Esophagus squamous epithelium (tissue), 5 donors: Measurements from ENCODE around the gene MEF2C. TPM values are rescaled to one million over a fixed set of nuclear protein-coding genes. Genes with fewer than 3 reads are reported as not detected.

Source experiments
- DNase-seq: peaks from one replicate; lab custom pipeline; 2025; lab: John Stamatoyannopoulos, UW
- H3K27ac ChIP-seq, 4 donors: fragments of 200-600 bp; sonication (generic); one replicate each; pipeline ENCODE4 v1.5.1; 2016 to 2019; ENCODE audit warnings: mild to moderate bottlenecking in 1 of 4
- H3K27me3 ChIP-seq, 4 donors: fragments of 200-600 bp; sonication (generic); 1 replicate in 3 of 4; 2 replicates in 1 of 4; pipeline versions ENCODE4 v1.5.1 to v1.6.0; 2017 to 2021; ENCODE audit warnings: antibody characterized with exemption in 1 of 4
- H3K36me3 ChIP-seq, 3 donors: fragments of 200-600 bp; sonication (generic); one replicate each; pipeline ENCODE4 v1.5.1; 2016 to 2019
- H3K4me1 ChIP-seq, 3 donors: fragments of 200-600 bp; sonication (generic); one replicate each; pipeline ENCODE4 v1.5.1; 2017 to 2019
- H3K4me3 ChIP-seq, 4 donors: fragments of 200-600 bp; sonication (generic); 1 replicate in 3 of 4; 2 replicates in 1 of 4; pipeline ENCODE4 v1.5.1; 2016 to 2019; ENCODE audit warnings: mild to moderate bottlenecking in 2 of 4, moderate library complexity in 1 of 4
- H3K9me3 ChIP-seq, 3 donors: fragments of 200-600 bp; sonication (generic); one replicate each; pipeline ENCODE4 v1.5.1; 2016 to 2019
- POLR2A ChIP-seq, 4 donors: fragments of 450-650 bp; IDR thresholded peaks; one replicate each; pipeline ENCODE4 v1.6.1; 2017; ENCODE audit warnings: antibody characterized with exemption in 4 of 4, mild to moderate bottlenecking in 4 of 4, moderate library complexity in 3 of 4
- WGBS, 2 donors: methylation state at CpG; one replicate each; pipeline ENCODE4 v1.1.5; 2018; 5-methylcytosine and 5-hydroxymethylcytosine counted together
- intact Hi-C: fragments of 100-400 bp; cut with DNase I; formaldehyde crosslinking; loops from one replicate; pipeline ENCODE4 v1.15.0; 2022
- total RNA-seq, 4 donors: library from RNA; depleted of rRNA; stranded (reverse); fragments of >200 nt; gene quantifications; one replicate each; pipeline ENCODE4 v1.1.0, GENCODE V29; 2016
- TF ChIP-seq, protein P1 (sequence below), 6 experiments: fragments of 450-650 bp in 4 of 6; fragments of 200-600 bp in 2 of 6; sonication (generic) in 2 of 6; IDR thresholded peaks; one replicate each; pipeline ENCODE4 v1.5.1; 2016 to 2019; ENCODE audit warnings: antibody characterized with exemption in 6 of 6, mild to moderate bottlenecking in 4 of 6, moderate library complexity in 4 of 6
- donor health status: DM: yes; HTN: yes; CAD: no.

Gene MEF2C
- total RNA-seq, 4 donors from 2014 or later: 3.1 to 17.5 (median 9.9) TPM

DNA sequence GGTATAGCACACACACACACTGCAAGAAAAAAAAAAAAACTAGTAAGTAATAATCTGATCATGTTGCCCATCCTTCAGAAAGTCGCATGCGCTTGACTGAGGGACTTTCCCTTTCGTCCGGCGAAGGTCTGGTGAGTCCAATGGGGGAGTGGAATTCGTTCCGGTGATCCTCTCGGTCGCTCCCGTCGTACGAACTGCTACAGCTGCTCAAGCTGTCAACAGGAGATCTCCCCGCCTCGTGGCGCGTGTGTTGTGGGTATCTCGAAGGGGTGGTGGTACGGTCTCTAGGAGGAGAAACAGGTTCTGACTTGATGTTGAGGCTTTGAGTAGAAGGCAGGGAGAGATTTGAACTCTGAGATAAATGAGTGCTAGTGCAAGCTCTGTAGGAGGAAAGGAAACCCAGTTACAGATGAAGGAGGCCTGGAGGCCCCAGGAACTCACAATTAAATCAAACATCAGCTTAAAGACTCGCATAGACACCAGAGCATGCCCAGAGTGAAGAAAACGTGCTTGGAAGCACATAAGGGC is 160.4 kb downstream of the MEF2C start:
- H3K4me1 ChIP-seq: no peaks in the 10 kb centered on the region
- 62 to 66% methylated on average over 18 to 19 of the region's 20 CpGs for WGBS, 2 donors
- H3K27ac ChIP-seq: no peak overlapping the region
- DNase-seq: no peak
- H3K36me3 ChIP-seq: peaks cover 0 to 21% (median 0%) of the 10 kb centered on the region in 3 donors
- no peaks in the 10 kb centered on the region for H3K27me3 ChIP-seq
- no peaks in the 10 kb centered on the region for H3K9me3 ChIP-seq
- no peak overlapping the region for H3K4me3 ChIP-seq
- no peak for TF ChIP-seq POLR2A (IDR thresholded peaks at IDR 0.05)
- TF ChIP-seq, protein P1, sequence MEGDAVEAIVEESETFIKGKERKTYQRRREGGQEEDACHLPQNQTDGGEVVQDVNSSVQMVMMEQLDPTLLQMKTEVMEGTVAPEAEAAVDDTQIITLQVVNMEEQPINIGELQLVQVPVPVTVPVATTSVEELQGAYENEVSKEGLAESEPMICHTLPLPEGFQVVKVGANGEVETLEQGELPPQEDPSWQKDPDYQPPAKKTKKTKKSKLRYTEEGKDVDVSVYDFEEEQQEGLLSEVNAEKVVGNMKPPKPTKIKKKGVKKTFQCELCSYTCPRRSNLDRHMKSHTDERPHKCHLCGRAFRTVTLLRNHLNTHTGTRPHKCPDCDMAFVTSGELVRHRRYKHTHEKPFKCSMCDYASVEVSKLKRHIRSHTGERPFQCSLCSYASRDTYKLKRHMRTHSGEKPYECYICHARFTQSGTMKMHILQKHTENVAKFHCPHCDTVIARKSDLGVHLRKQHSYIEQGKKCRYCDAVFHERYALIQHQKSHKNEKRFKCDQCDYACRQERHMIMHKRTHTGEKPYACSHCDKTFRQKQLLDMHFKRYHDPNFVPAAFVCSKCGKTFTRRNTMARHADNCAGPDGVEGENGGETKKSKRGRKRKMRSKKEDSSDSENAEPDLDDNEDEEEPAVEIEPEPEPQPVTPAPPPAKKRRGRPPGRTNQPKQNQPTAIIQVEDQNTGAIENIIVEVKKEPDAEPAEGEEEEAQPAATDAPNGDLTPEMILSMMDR (IDR thresholded peaks at IDR 0.05): no peak
- intact Hi-C loops: no loop called here

DNA sequence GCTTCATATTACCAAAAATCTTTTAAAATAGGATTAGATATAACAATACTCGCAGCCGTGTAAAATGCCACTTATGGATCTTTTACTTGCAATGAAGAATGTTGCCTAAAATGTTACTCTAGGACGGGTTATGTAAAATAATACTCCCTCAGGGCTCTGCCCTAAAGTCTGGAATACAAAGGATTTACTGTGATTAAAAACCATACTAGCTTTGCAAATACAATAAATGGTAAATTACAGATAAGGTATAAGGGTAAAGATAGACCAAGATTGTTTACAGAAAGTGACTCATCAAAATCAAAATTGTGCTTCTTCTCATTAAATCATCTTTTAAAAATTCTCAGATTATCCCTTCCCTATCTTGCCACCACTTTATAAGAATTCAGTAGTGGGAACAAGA is 163.6 kb downstream of the MEF2C start:
- no peak for DNase-seq
- Histone ChIP-seq H3K4me1 (no peaks in the 10 kb centered on the region), H3K36me3 (peaks cover 0 to 21% (median 0%) of the 10 kb centered on the region in 3 donors), H3K27ac (no peak overlapping the region), H3K4me3 (no peak overlapping the region), H3K9me3 (no peaks in the 10 kb centered on the region), H3K27me3 (no peaks in the 10 kb centered on the region)
- no peak for TF ChIP-seq POLR2A (IDR thresholded peaks at IDR 0.05)
- TF ChIP-seq, protein P1 (IDR thresholded peaks at IDR 0.05): no peak
- intact Hi-C loops: no loop called here
- 79 to 87% methylated on average over 3 of the region's 3 CpGs for WGBS, 2 donors

DNA sequence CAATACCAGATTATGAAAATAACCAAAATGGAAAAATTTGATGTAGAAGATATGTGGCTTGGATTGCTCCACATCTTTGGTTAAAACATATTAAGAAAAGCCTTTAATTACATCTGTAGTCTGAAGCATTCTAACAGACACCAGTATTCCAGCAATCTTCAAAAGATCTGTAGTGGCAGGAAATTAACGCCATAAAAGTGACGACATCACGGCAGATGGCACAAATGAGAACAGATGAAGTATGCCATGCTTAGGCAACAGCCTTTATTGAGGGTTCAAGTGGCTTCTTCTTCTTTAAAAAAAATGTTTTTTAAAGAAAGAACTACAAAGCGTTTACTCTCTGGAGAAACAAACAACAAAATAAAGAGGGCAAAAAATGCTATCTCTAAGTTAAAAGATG is 164.2 kb downstream of the MEF2C start:
- no peak for DNase-seq
- H3K36me3 ChIP-seq: peaks cover 0 to 21% (median 0%) of the 10 kb centered on the region in 3 donors
- no peaks in the 10 kb centered on the region for H3K4me1 ChIP-seq
- WGBS, 2 donors: 74 to 77% methylated on average over 4 of the region's 4 CpGs
- H3K9me3 ChIP-seq: no peaks in the 10 kb centered on the region
- H3K27me3 ChIP-seq: no peaks in the 10 kb centered on the region
- H3K4me3 ChIP-seq: no peak overlapping the region
- H3K27ac ChIP-seq: no peak overlapping the region
- intact Hi-C loops: no loop called here
- TF ChIP-seq POLR2A (IDR thresholded peaks at IDR 0.05): no peak
- TF ChIP-seq, protein P1 (IDR thresholded peaks at IDR 0.05): no peak

DNA sequence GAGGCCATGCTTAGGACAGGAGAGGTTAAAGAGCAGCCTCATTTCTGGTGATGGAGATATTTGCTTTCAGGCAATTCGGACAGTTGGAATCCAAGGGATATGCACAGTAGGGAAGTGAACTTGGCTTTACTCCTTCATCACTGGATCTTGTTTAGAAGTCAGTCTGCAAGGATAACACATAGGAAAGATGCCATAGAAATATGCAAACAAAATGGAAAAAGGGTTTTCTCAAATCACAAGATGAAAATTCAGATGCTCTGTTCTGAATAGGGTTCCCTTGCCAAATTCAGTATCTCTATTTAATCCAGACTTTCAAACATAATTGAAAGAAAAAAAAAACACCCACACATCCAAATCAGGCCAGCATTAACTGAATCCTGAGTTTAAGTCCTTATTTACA is 166.9 kb downstream of the MEF2C start:
- no peaks in the 10 kb centered on the region for H3K27me3 ChIP-seq
- intact Hi-C loops: no loop called here
- no peaks in the 10 kb centered on the region for H3K9me3 ChIP-seq
- H3K4me3 ChIP-seq: no peak overlapping the region
- TF ChIP-seq POLR2A (IDR thresholded peaks at IDR 0.05): no peak
- TF ChIP-seq, protein P1 (IDR thresholded peaks at IDR 0.05): no peak
- peaks cover 0 to 9% (median 0%) of the 10 kb centered on the region in 3 donors for H3K36me3 ChIP-seq
- 50 to 70% methylated on average over 1 of the region's 1 CpG for WGBS, 2 donors
- no peak for DNase-seq
- no peaks in the 10 kb centered on the region for H3K4me1 ChIP-seq
- no peak overlapping the region for H3K27ac ChIP-seq

DNA sequence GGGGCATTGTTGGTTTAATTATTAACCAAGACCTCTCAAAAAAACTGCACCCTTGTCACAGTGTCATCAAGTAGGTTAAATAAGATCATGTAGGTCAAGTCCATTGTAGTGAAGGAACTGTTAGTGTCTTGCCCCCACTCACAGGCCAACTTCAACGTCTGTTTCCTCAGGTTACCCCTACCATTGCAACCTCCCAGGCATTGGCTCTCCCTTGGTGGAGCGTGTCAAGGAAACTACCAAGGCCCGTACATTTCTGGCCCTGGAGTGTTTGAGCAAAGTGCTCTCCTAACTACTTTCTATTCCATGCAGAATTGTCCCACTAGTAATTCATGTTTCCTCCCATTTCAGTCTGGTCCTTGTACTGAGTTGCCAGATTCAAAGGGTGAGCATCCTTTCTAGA is 167.5 kb downstream of the MEF2C start:
- intact Hi-C loops: no loop called here
- Histone ChIP-seq H3K9me3 (no peaks in the 10 kb centered on the region), H3K36me3 (peaks cover 0 to 5% (median 0%) of the 10 kb centered on the region in 3 donors), H3K27me3 (no peaks in the 10 kb centered on the region), H3K4me3 (no peak overlapping the region), H3K4me1 (no peaks in the 10 kb centered on the region), H3K27ac (no peak overlapping the region)
- no peak for DNase-seq
- TF ChIP-seq, protein P1 (IDR thresholded peaks at IDR 0.05): no peak
- TF ChIP-seq POLR2A (IDR thresholded peaks at IDR 0.05): no peak
- WGBS, 2 donors: 78% methylated on average over 3 of the region's 3 CpGs
